Natural killer cell (primary cell): ENCODE data around the gene ARHGAP6. TPM values are rescaled to one million over a fixed set of nuclear protein-coding genes. Genes with fewer than 3 reads are reported as not detected.

Source experiments
- ATAC-seq, 3 donors: fragments of 150-1000 bp in 2 of 3; fragments of 200-7000 bp in 1 of 3; cut with Tn5 transposase; 1 replicate in 1 of 3; 2 replicates in 2 of 3; pipeline ENCODE4 v1.10.0; 2021; ENCODE audit warnings: mild to moderate bottlenecking in 2 of 3, moderate library complexity in 2 of 3
- DNase-seq, 2 donors: peaks; one replicate each; pipeline versions ENCODE4 v3.0.0 to v3.0.0-alpha.2; 2013 to 2021; ENCODE audit warnings: mixed read lengths in 1 of 2
- H3K27ac ChIP-seq: one replicate; pipeline ENCODE4 v1.5.1; 2013; ENCODE audit warnings: mild to moderate bottlenecking, low read length
- H3K27me3 ChIP-seq: one replicate; pipeline ENCODE4 v1.6.1; 2013; ENCODE audit warnings: low read length; ENCODE audit not compliant: control insufficient read depth, insufficient read depth
- H3K36me3 ChIP-seq: one replicate; pipeline ENCODE4 v1.6.1; 2013; ENCODE audit warnings: low read length; ENCODE audit not compliant: control insufficient read depth, insufficient read depth
- H3K4me1 ChIP-seq: one replicate; pipeline ENCODE4 v1.6.1; 2013; ENCODE audit warnings: low read length; ENCODE audit not compliant: control insufficient read depth, insufficient read depth
- H3K4me3 ChIP-seq: one replicate; pipeline ENCODE4 v1.5.1; 2013; ENCODE audit warnings: low read length
- H3K9me3 ChIP-seq: one replicate; pipeline ENCODE4 v1.6.1; 2013; ENCODE audit warnings: low read length; ENCODE audit not compliant: control insufficient read depth, insufficient read depth
- H3K27ac Mint-ChIP-seq, 2 donors: one replicate each; pipeline ENCODE4 v1.8.0; 2022; ENCODE audit warnings: mild to moderate bottlenecking in 2 of 2, mixed read lengths in 2 of 2, moderate library complexity in 1 of 2
- H3K27me3 Mint-ChIP-seq, 2 donors: one replicate each; pipeline ENCODE4 v1.8.0; 2022; ENCODE audit warnings: low read depth in 2 of 2, mixed read lengths in 2 of 2
- H3K36me3 Mint-ChIP-seq: one replicate; pipeline ENCODE4 v1.8.0; 2022; ENCODE audit warnings: mixed read lengths
- H3K4me1 Mint-ChIP-seq, 2 donors: one replicate each; pipeline ENCODE4 v1.8.0; 2022; ENCODE audit warnings: mixed read lengths in 2 of 2
- H3K4me3 Mint-ChIP-seq: one replicate; pipeline ENCODE4 v1.8.0; 2022; ENCODE audit warnings: mild to moderate bottlenecking, moderate library complexity, mixed read lengths
- H3K9me3 Mint-ChIP-seq, 2 donors: one replicate each; pipeline ENCODE4 v1.8.0; 2022; ENCODE audit warnings: mixed read lengths in 2 of 2
- CTCF ChIP-seq: fragments of 200-600 bp; IDR thresholded peaks from one replicate; pipeline ENCODE4 v1.8.0; 2022; ENCODE audit warnings: antibody characterized with exemption
- WGBS: methylation state at CpG from one replicate; pipeline ENCODE4 v1.1.7; 2013; ENCODE audit warnings: missing lambda C conversion rate; ENCODE audit not compliant: insufficient coverage; 5-methylcytosine and 5-hydroxymethylcytosine counted together
- intact Hi-C: fragments of 100-400 bp; cut with micrococcal nuclease; formaldehyde crosslinking; loops from one replicate; pipeline ENCODE4 v1.14.2; 2022
- total RNA-seq, 4 donors: library from RNA; stranded (reverse); fragments of 120-200 nt in 1 of 4; gene quantifications; one replicate each; pipeline versions ENCODE4 v1.2.3 to v1.2.4, GENCODE V29; 2013 to 2022

ARHGAP6 gene
- total RNA-seq, 3 donors from 2014 or later (not counting 1 experiment from before 2014, with no cell fraction given): 0.32 to 1.9 (median 1.8) TPM

- no peaks in the 10 kb centered on the region for H3K9me3 ChIP-seq
- Mint-ChIP-seq H3K4me3 (no peak overlapping the region), H3K4me1 (no peaks in the 10 kb centered on the region), H3K9me3 (no peaks in the 10 kb centered on the region), H3K27me3 (peaks cover 0 to 7% of the 10 kb centered on the region in 2 donors), H3K36me3 (no peaks in the 10 kb centered on the region), H3K27ac (no peak overlapping the region)
- intact Hi-C loops: no loop called here
- H3K4me3 ChIP-seq: no peak overlapping the region
- no peaks in the 10 kb centered on the region for H3K27me3 ChIP-seq
- no peak for ATAC-seq
- H3K36me3 ChIP-seq: no peaks in the 10 kb centered on the region
- H3K4me1 ChIP-seq: no peaks in the 10 kb centered on the region
- TF ChIP-seq CTCF: no peak
- no peak for DNase-seq
- WGBS: no CpG with 5 or more reads among the region's 4 CpGs
- H3K27ac ChIP-seq: no peak overlapping the region
Measured at GRCh38 chrX:11446949-11447348, 218.8 kb downstream of the ARHGAP6 start.

- H3K27ac ChIP-seq: no peak overlapping the region
- Mint-ChIP-seq H3K27ac (no peak overlapping the region), H3K9me3 (no peaks in the 10 kb centered on the region), H3K36me3 (no peaks in the 10 kb centered on the region), H3K27me3 (peaks cover 0 to 7% of the 10 kb centered on the region in 2 donors), H3K4me1 (no peaks in the 10 kb centered on the region), H3K4me3 (no peak overlapping the region)
- no peak overlapping the region for H3K4me3 ChIP-seq
- H3K27me3 ChIP-seq: no peaks in the 10 kb centered on the region
- intact Hi-C loops: no loop called here
- no peaks in the 10 kb centered on the region for H3K36me3 ChIP-seq
- TF ChIP-seq CTCF: no peak
- ATAC-seq (no peak), DNase-seq (no peak)
- H3K9me3 ChIP-seq: no peaks in the 10 kb centered on the region
- H3K4me1 ChIP-seq: no peaks in the 10 kb centered on the region
- no CpG with 5 or more reads among the region's 2 CpGs for WGBS
Measured at GRCh38 chrX:11446336-11446735, 219.4 kb downstream of the ARHGAP6 start.

- Histone ChIP-seq H3K27me3 (no peaks in the 10 kb centered on the region), H3K36me3 (no peaks in the 10 kb centered on the region), H3K4me1 (no peaks in the 10 kb centered on the region), H3K27ac (no peak overlapping the region), H3K4me3 (no peak overlapping the region), H3K9me3 (no peaks in the 10 kb centered on the region)
- Mint-ChIP-seq H3K4me1 (no peaks in the 10 kb centered on the region), H3K27me3 (peaks cover 0 to 10% of the 10 kb centered on the region in 2 donors), H3K4me3 (no peak overlapping the region), H3K36me3 (no peaks in the 10 kb centered on the region), H3K27ac (no peak overlapping the region), H3K9me3 (no peaks in the 10 kb centered on the region)
- intact Hi-C loops: no loop called here
- no peak for ATAC-seq
- DNase-seq: no peak
- TF ChIP-seq CTCF: no peak
- 69% methylated on average over 2 of the region's 2 CpGs for WGBS
Measured at GRCh38 chrX:11445540-11445939, 220.2 kb downstream of the ARHGAP6 start.

GRCh38 chrX:11444052-11444451 lies 221.7 kb downstream of the ARHGAP6 start:
- H3K27me3 ChIP-seq: no peaks in the 10 kb centered on the region
- no CpG with 5 or more reads among the region's 3 CpGs for WGBS
- no peaks in the 10 kb centered on the region for H3K9me3 ChIP-seq
- H3K27ac ChIP-seq: no peak overlapping the region
- Mint-ChIP-seq H3K36me3 (no peaks in the 10 kb centered on the region), H3K27me3 (peaks cover 0 to 15% of the 10 kb centered on the region in 2 donors), H3K4me3 (no peak overlapping the region), H3K27ac (no peak overlapping the region), H3K9me3 (no peaks in the 10 kb centered on the region), H3K4me1 (no peaks in the 10 kb centered on the region)
- H3K4me1 ChIP-seq: no peaks in the 10 kb centered on the region
- no peaks in the 10 kb centered on the region for H3K36me3 ChIP-seq
- intact Hi-C loops: no loop called here
- no peak for DNase-seq
- ATAC-seq: no peak
- TF ChIP-seq CTCF: no peak
- H3K4me3 ChIP-seq: no peak overlapping the region
